Stimulated activated effector memory CD8-positive, alpha-beta T cell treated with anti-CD3 and anti-CD28 coated beads, Interleukin-12 subunit alpha, Interleukin-12 subunit beta, amount 100 ng/mL, for 72 hours (primary cell): Measurements from ENCODE around the gene ADAM19.
A peak's percentile ranks its signal among the peaks of the same experiment; 100 is the strongest.

Experiments used
- ATAC-seq: fragments of 150-1000 bp; cut with Tn5 transposase; 2 replicates; pipeline ENCODE4 v1.10.0; 2021
- DNase-seq, 2 donors: peaks; one replicate each; pipeline ENCODE4 v3.0.0; 2021 to 2022; ENCODE audit warnings: low spot score in 2 of 2
- H3K27ac Mint-ChIP-seq: one replicate; pipeline ENCODE4 v1.8.0; 2022; ENCODE audit warnings: mild to moderate bottlenecking, mixed read lengths
- H3K36me3 Mint-ChIP-seq: one replicate; pipeline ENCODE4 v1.8.0; 2022; ENCODE audit warnings: mild to moderate bottlenecking, mixed read lengths
- H3K4me1 Mint-ChIP-seq: one replicate; pipeline ENCODE4 v1.8.0; 2022; ENCODE audit warnings: mixed read lengths
- H3K4me3 Mint-ChIP-seq: one replicate; pipeline ENCODE4 v1.8.0; 2022; ENCODE audit warnings: mild to moderate bottlenecking, mixed read lengths
- H3K9me3 Mint-ChIP-seq: one replicate; pipeline ENCODE4 v1.8.0; 2022; ENCODE audit warnings: mixed read lengths

ADAM19 gene

GRCh38 chr5:157469687-157470086, 105.9 kb downstream of the ADAM19 start:
- DNase-seq (no peak), ATAC-seq (no peak)
- Mint-ChIP-seq H3K36me3 (peaks cover 21% of the 10 kb centered on the region), H3K27ac (no peak overlapping the region), H3K4me3 (no peak overlapping the region), H3K9me3 (no peaks in the 10 kb centered on the region), H3K4me1 (peaks cover 23% of the 10 kb centered on the region)

- H3K36me3 Mint-ChIP-seq: peaks cover 17% of the 10 kb centered on the region
- no peak for DNase-seq
Measured at GRCh38 chr5:157469073-157469472, 106.5 kb downstream of the ADAM19 start.

GRCh38 chr5:157468293-157468965, 107.1 kb downstream of the ADAM19 start:
- DNase-seq: no peak
- ATAC-seq: no peak
- Mint-ChIP-seq H3K9me3 (no peaks in the 10 kb centered on the region), H3K4me3 (no peak overlapping the region), H3K36me3 (peaks cover 17% of the 10 kb centered on the region), H3K4me1 (peaks cover 36% of the 10 kb centered on the region), H3K27ac (no peak overlapping the region)

More at GRCh38 chr5:157469073-157469472, 106.5 kb downstream of the ADAM19 start:
- ATAC-seq: no peak
- Mint-ChIP-seq H3K27ac (no peak overlapping the region), H3K4me1 (peaks cover 29% of the 10 kb centered on the region), H3K9me3 (no peaks in the 10 kb centered on the region), H3K4me3 (no peak overlapping the region)

GRCh38 chr5:157464519-157465171, 110.9 kb downstream of the ADAM19 start:
- H3K4me3 Mint-ChIP-seq: peak overlapping the region; percentile 41
- peaks cover 39% of the 10 kb centered on the region for H3K4me1 Mint-ChIP-seq
- DNase-seq: peak; percentile 28 to 81
- peak; percentile 98 for ATAC-seq
- peaks cover 6% of the 10 kb centered on the region for H3K36me3 Mint-ChIP-seq
- no peaks in the 10 kb centered on the region for H3K9me3 Mint-ChIP-seq
- H3K27ac Mint-ChIP-seq: peak overlapping the region; percentile 53

- Mint-ChIP-seq H3K9me3 (no peaks in the 10 kb centered on the region), H3K27ac (peak overlapping the region; percentile 53), H3K4me3 (peak overlapping the region; percentile 41), H3K36me3 (peaks cover 6% of the 10 kb centered on the region), H3K4me1 (peaks cover 39% of the 10 kb centered on the region)
- ATAC-seq: no peak
- DNase-seq: no peak
Measured at GRCh38 chr5:157463621-157464518, 111.7 kb downstream of the ADAM19 start.

GRCh38 chr5:157463081-157463480, 112.5 kb downstream of the ADAM19 start:
- no peak for ATAC-seq
- Mint-ChIP-seq H3K4me3 (no peak overlapping the region), H3K9me3 (no peaks in the 10 kb centered on the region), H3K27ac (no peak overlapping the region), H3K4me1 (peaks cover 39% of the 10 kb centered on the region), H3K36me3 (peaks cover 6% of the 10 kb centered on the region)
- no peak for DNase-seq

- no peak for ATAC-seq
- DNase-seq: no peak
- Mint-ChIP-seq H3K4me1 (peaks cover 36% of the 10 kb centered on the region), H3K36me3 (peaks cover 2% of the 10 kb centered on the region), H3K9me3 (no peaks in the 10 kb centered on the region), H3K4me3 (peak overlapping the region; percentile 61), H3K27ac (no peak overlapping the region)
Measured at GRCh38 chr5:157460921-157461792, 114.4 kb downstream of the ADAM19 start.

GRCh38 chr5:157459715-157460599, 115.6 kb downstream of the ADAM19 start, which contains the start of gene NIPAL4:
Gene NIPAL4, plus strand, starts transcription at chr5:157460213. Its CDS starts 108 bp downstream, at chr5:157460321.
- ATAC-seq: peak; percentile 22
- peak in 1 of 2 donors; percentile 16 for DNase-seq
- no peaks in the 10 kb centered on the region for H3K36me3 Mint-ChIP-seq
- H3K4me1 Mint-ChIP-seq: peaks cover 30% of the 10 kb centered on the region
- H3K27ac Mint-ChIP-seq: no peak within 1 kb of the TSS
- H3K9me3 Mint-ChIP-seq: no peaks in the 10 kb centered on the region
- H3K4me3 Mint-ChIP-seq: peak within 1 kb of the TSS; percentile 61

- Mint-ChIP-seq H3K36me3 (no peaks in the 10 kb centered on the region), H3K4me3 (no peak overlapping the region), H3K27ac (no peak overlapping the region), H3K4me1 (peaks cover 20% of the 10 kb centered on the region), H3K9me3 (no peaks in the 10 kb centered on the region)
- ATAC-seq (no peak), DNase-seq (no peak)
Measured at GRCh38 chr5:157458835-157459234, 116.7 kb downstream of the ADAM19 start.

GRCh38 chr5:157457391-157457790, 118.2 kb downstream of the ADAM19 start:
- Mint-ChIP-seq H3K4me3 (no peak overlapping the region), H3K36me3 (no peaks in the 10 kb centered on the region), H3K27ac (no peak overlapping the region), H3K4me1 (peaks cover 16% of the 10 kb centered on the region), H3K9me3 (no peaks in the 10 kb centered on the region)
- DNase-seq (peak in 1 of 2 donors; percentile 23), ATAC-seq (no peak)

- Mint-ChIP-seq H3K9me3 (no peaks in the 10 kb centered on the region), H3K4me3 (no peak overlapping the region), H3K27ac (no peak overlapping the region), H3K4me1 (peaks cover 16% of the 10 kb centered on the region), H3K36me3 (no peaks in the 10 kb centered on the region)
- DNase-seq: peak in 1 of 2 donors; percentile 39
- no peak for ATAC-seq
Measured at GRCh38 chr5:157456301-157456700, 119.3 kb downstream of the ADAM19 start.

GRCh38 chr5:157455057-157455456, 120.5 kb downstream of the ADAM19 start:
- ATAC-seq (no peak), DNase-seq (peak in 1 of 2 donors; percentile 38)
- no peak overlapping the region for H3K4me3 Mint-ChIP-seq
- no peaks in the 10 kb centered on the region for H3K36me3 Mint-ChIP-seq
- no peak overlapping the region for H3K27ac Mint-ChIP-seq
- peaks cover 7% of the 10 kb centered on the region for H3K4me1 Mint-ChIP-seq
- H3K9me3 Mint-ChIP-seq: no peaks in the 10 kb centered on the region

GRCh38 chr5:157454273-157454672, 121.3 kb downstream of the ADAM19 start:
- DNase-seq (no peak), ATAC-seq (no peak)
- no peak overlapping the region for H3K27ac Mint-ChIP-seq
- H3K4me1 Mint-ChIP-seq: peaks cover 7% of the 10 kb centered on the region
- no peak overlapping the region for H3K4me3 Mint-ChIP-seq
- H3K9me3 Mint-ChIP-seq: no peaks in the 10 kb centered on the region
- no peaks in the 10 kb centered on the region for H3K36me3 Mint-ChIP-seq

GRCh38 chr5:157451806-157452205, 123.8 kb downstream of the ADAM19 start:
- Mint-ChIP-seq H3K36me3 (no peaks in the 10 kb centered on the region), H3K4me1 (peaks cover 7% of the 10 kb centered on the region), H3K4me3 (no peak overlapping the region), H3K27ac (no peak overlapping the region), H3K9me3 (no peaks in the 10 kb centered on the region)
- DNase-seq: no peak
- no peak for ATAC-seq
